ENCODE data around the gene C3orf20.

C3orf20 gene

GRCh38 chr3:14634763-14635400 is 40.1 kb upstream of the C3orf20 start:
- WGBS, 2 experiments, result 93 to 96% methylated on average over 3 to 4 of the region's 4 CpGs
- no peaks in the 10 kb centered on the region for H3K9me3 ChIP-seq (ENCODE audit: control insufficient read depth, low read length)
- H3K27me3 ChIP-seq (ENCODE audit: control insufficient read depth, insufficient read depth, low read length, poor library complexity, severe bottlenecking), result no peaks in the 10 kb centered on the region
- H3K36me3 ChIP-seq (ENCODE audit: control insufficient read depth, insufficient read depth, low read length), result no peaks in the 10 kb centered on the region
- H3K4me3 ChIP-seq (ENCODE audit: insufficient read depth, low read depth, low read length), result no peak overlapping the region
- H3K4me1 ChIP-seq (ENCODE audit: control insufficient read depth, insufficient read depth, low read length), result no peaks in the 10 kb centered on the region
- H3K27ac ChIP-seq (ENCODE audit: insufficient read depth, low read depth, low read length, poor library complexity, severe bottlenecking), result no peak overlapping the region

GRCh38 chr3:14636496-14637087 is 38.3 kb upstream of the C3orf20 start:
- no peaks in the 10 kb centered on the region for H3K4me1 ChIP-seq (ENCODE audit: control insufficient read depth, insufficient read depth, low read length)
- no peaks in the 10 kb centered on the region for H3K27me3 ChIP-seq (ENCODE audit: control insufficient read depth, insufficient read depth, low read length, poor library complexity, severe bottlenecking)
- H3K4me3 ChIP-seq (ENCODE audit: insufficient read depth, low read depth, low read length), result no peak overlapping the region
- 81 to 83% methylated on average over 4 of the region's 4 CpGs for WGBS, 2 experiments
- no peak overlapping the region for H3K27ac ChIP-seq (ENCODE audit: insufficient read depth, low read depth, low read length, poor library complexity, severe bottlenecking)
- H3K36me3 ChIP-seq (ENCODE audit: control insufficient read depth, insufficient read depth, low read length), result no peaks in the 10 kb centered on the region
- no peaks in the 10 kb centered on the region for H3K9me3 ChIP-seq (ENCODE audit: control insufficient read depth, low read length)

GRCh38 chr3:14640157-14640562 is 34.8 kb upstream of the C3orf20 start:
- Histone ChIP-seq H3K36me3 (ENCODE audit: control insufficient read depth, insufficient read depth, low read length) (no peaks in the 10 kb centered on the region), H3K4me3 (ENCODE audit: insufficient read depth, low read depth, low read length) (no peak overlapping the region), H3K27ac (ENCODE audit: insufficient read depth, low read depth, low read length, poor library complexity, severe bottlenecking) (no peak overlapping the region), H3K9me3 (ENCODE audit: control insufficient read depth, low read length) (no peaks in the 10 kb centered on the region), H3K27me3 (ENCODE audit: control insufficient read depth, insufficient read depth, low read length, poor library complexity, severe bottlenecking) (no peaks in the 10 kb centered on the region), H3K4me1 (ENCODE audit: control insufficient read depth, insufficient read depth, low read length) (no peaks in the 10 kb centered on the region)
- 80% methylated on average over 10 of the region's 10 CpGs for WGBS, 2 experiments

DNA sequence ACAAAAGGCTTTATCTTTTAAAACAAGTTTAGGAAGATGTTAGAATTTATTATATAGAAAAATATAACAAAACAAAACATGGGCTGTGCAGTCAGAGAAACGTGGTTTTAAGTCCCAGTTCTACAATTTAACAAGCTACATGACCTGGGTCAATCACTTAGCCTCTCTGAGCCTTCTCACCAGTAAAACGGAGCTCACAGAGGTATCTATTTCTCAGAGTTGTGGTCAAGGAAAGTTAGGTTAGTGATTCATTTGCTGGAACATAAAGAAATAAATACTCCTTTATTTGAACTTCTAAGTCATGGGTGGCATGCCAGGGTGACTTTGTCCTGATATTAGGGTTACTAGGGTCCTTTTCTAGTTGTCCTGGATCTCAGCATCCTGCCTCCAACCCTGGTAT is 34.2 kb upstream of the C3orf20 start:
- Histone ChIP-seq H3K4me1 (ENCODE audit: control insufficient read depth, insufficient read depth, low read length) (no peaks in the 10 kb centered on the region), H3K27me3 (ENCODE audit: control insufficient read depth, insufficient read depth, low read length, poor library complexity, severe bottlenecking) (no peaks in the 10 kb centered on the region), H3K4me3 (ENCODE audit: insufficient read depth, low read depth, low read length) (no peak overlapping the region), H3K36me3 (ENCODE audit: control insufficient read depth, insufficient read depth, low read length) (no peaks in the 10 kb centered on the region), H3K27ac (ENCODE audit: insufficient read depth, low read depth, low read length, poor library complexity, severe bottlenecking) (no peak overlapping the region), H3K9me3 (ENCODE audit: control insufficient read depth, low read length) (no peaks in the 10 kb centered on the region)
- 59 to 65% methylated on average over 2 of the region's 2 CpGs for WGBS, 2 experiments

DNA sequence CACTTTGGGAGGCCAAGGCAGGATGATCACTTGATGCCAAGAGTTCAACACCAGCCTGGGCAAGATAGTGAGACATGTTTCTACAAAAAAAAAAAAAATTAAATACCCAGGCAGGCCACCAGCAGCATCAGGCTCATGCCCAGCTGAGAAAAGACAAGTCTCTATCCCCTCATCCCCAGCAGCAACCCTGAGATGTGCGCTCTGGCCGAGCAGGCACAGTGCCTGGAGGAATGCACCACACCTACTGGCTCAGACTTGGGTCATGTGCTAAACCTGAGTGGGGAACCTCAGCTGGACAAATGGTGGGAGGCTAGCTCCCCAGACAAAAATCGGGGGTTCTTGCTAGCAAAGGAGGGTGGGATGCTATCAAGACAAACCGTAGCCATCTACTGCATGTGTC is 33.6 kb upstream of the C3orf20 start:
- no peak overlapping the region for H3K27ac ChIP-seq (ENCODE audit: insufficient read depth, low read depth, low read length, poor library complexity, severe bottlenecking)
- H3K4me3 ChIP-seq (ENCODE audit: insufficient read depth, low read depth, low read length), result no peak overlapping the region
- no peaks in the 10 kb centered on the region for H3K27me3 ChIP-seq (ENCODE audit: control insufficient read depth, insufficient read depth, low read length, poor library complexity, severe bottlenecking)
- WGBS, 2 experiments, result 91% methylated on average over 4 of the region's 4 CpGs
- no peaks in the 10 kb centered on the region for H3K9me3 ChIP-seq (ENCODE audit: control insufficient read depth, low read length)
- H3K36me3 ChIP-seq (ENCODE audit: control insufficient read depth, insufficient read depth, low read length), result no peaks in the 10 kb centered on the region
- H3K4me1 ChIP-seq (ENCODE audit: control insufficient read depth, insufficient read depth, low read length), result no peaks in the 10 kb centered on the region

- Histone ChIP-seq H3K36me3 (ENCODE audit: control insufficient read depth, insufficient read depth, low read length) (no peaks in the 10 kb centered on the region), H3K9me3 (ENCODE audit: control insufficient read depth, low read length) (no peaks in the 10 kb centered on the region), H3K4me1 (ENCODE audit: control insufficient read depth, insufficient read depth, low read length) (no peaks in the 10 kb centered on the region), H3K27me3 (ENCODE audit: control insufficient read depth, insufficient read depth, low read length, poor library complexity, severe bottlenecking) (peaks cover 7% of the 10 kb centered on the region), H3K27ac (ENCODE audit: insufficient read depth, low read depth, low read length, poor library complexity, severe bottlenecking) (no peak overlapping the region), H3K4me3 (ENCODE audit: insufficient read depth, low read depth, low read length) (no peak overlapping the region)
- WGBS, 2 experiments, result 88 to 94% methylated on average over 5 of the region's 5 CpGs
Measured at GRCh38 chr3:14645453-14645852, 29.5 kb upstream of the C3orf20 start.

- H3K4me3 ChIP-seq (ENCODE audit: insufficient read depth, low read depth, low read length), result no peak overlapping the region
- H3K27ac ChIP-seq (ENCODE audit: insufficient read depth, low read depth, low read length, poor library complexity, severe bottlenecking), result no peak overlapping the region
- WGBS, 2 experiments, result 93 to 94% methylated on average over 6 of the region's 6 CpGs
- no peaks in the 10 kb centered on the region for H3K36me3 ChIP-seq (ENCODE audit: control insufficient read depth, insufficient read depth, low read length)
- H3K9me3 ChIP-seq (ENCODE audit: control insufficient read depth, low read length), result no peaks in the 10 kb centered on the region
- H3K27me3 ChIP-seq (ENCODE audit: control insufficient read depth, insufficient read depth, low read length, poor library complexity, severe bottlenecking), result peaks cover 7% of the 10 kb centered on the region
- H3K4me1 ChIP-seq (ENCODE audit: control insufficient read depth, insufficient read depth, low read length), result no peaks in the 10 kb centered on the region
Measured at GRCh38 chr3:14646131-14646573, 28.8 kb upstream of the C3orf20 start.

DNA sequence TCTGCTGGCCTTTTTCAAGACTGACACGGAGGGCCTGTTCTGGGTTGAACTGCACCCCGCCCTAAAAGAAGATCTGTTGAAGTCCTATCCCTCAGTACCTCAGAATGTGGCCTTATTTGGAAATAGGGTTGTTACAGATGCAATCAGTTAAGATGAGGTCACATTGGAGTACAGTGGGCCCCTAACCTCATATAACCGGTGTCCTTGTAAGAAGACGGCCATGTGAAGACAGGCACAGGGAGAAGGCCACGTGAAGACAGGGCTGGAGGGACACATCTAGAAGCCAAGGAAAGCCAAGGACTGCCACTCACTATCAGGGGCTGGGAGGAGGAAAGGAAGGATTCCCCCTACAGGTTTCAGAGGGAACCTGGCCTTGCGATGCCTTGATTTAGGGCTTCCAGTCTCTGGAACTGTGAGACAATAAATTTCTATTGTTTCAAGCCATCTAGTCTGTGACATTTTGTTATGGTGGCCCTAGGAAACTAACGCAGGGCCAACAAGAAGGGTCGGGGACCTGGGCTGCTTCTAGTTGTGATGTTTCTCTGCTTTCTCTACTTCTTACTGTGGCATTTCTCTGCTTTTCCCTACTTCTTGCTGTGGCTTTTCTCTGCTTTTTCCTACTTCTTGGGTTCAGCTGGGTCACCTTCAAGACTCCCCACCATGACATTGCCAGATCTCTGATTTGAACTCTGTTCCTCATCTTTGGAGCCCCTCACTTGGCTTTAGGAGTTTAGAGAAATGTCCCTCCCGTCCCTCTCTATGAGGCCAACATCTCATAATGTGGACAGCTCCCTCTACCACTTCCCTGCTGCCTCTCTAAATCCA is 28.1 kb upstream of the C3orf20 start:
- no peaks in the 10 kb centered on the region for H3K4me1 ChIP-seq (ENCODE audit: control insufficient read depth, insufficient read depth, low read length)
- no peak overlapping the region for H3K27ac ChIP-seq (ENCODE audit: insufficient read depth, low read depth, low read length, poor library complexity, severe bottlenecking)
- H3K4me3 ChIP-seq (ENCODE audit: insufficient read depth, low read depth, low read length), result no peak overlapping the region
- peaks cover 7% of the 10 kb centered on the region for H3K27me3 ChIP-seq (ENCODE audit: control insufficient read depth, insufficient read depth, low read length, poor library complexity, severe bottlenecking)
- WGBS, 2 experiments, result 79 to 80% methylated on average over 9 of the region's 9 CpGs
- no peaks in the 10 kb centered on the region for H3K9me3 ChIP-seq (ENCODE audit: control insufficient read depth, low read length)
- H3K36me3 ChIP-seq (ENCODE audit: control insufficient read depth, insufficient read depth, low read length), result no peaks in the 10 kb centered on the region

DNA sequence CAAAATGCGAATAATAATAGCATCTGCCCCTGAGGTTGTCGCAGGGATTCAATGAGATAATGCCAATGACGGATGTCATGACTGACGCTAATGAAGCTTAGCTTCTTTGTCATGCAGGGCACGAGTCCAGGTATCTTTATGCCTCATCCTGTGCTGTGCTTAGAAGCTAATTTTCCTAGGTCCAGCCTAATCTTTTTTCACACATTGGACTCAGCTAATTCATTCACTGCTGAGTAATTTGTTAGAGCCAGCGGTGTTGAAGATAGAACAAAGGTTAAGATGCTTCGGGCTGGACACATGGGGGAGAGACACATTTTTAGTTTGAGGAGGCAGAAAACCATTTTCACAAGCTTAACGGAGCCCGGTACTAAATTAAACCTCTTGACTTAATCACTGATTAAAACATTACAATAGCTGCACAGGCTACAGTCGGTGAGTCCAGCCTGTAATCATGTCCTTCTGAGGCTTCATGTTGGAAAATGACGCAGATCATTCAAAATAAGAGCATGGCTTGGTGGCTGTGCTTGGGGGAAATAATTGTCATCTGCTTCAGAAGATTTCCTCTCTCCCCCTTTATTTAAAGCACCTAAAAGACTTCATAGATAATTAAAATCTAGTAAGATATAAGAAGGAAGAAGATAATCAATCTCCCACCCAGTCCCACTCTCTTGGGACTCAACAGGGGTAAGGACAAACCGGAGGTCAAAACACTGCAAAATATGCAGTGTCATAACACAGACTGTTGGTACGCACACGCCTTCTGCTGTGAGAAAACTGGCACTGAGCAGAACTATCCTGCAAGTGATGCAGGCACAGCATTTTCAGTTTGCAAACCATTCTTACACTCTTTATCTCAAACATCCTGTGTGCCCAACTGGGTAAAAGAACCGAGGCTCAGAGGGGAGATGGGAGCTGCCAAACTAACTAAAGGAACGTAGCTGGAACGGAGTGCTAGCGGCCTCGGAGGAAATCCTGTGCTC is 26.7 kb upstream of the C3orf20 start:
- Histone ChIP-seq H3K4me3 (ENCODE audit: insufficient read depth, low read depth, low read length) (no peak overlapping the region), H3K4me1 (ENCODE audit: control insufficient read depth, insufficient read depth, low read length) (no peaks in the 10 kb centered on the region), H3K36me3 (ENCODE audit: control insufficient read depth, insufficient read depth, low read length) (no peaks in the 10 kb centered on the region), H3K27ac (ENCODE audit: insufficient read depth, low read depth, low read length, poor library complexity, severe bottlenecking) (no peak overlapping the region), H3K9me3 (ENCODE audit: control insufficient read depth, low read length) (no peaks in the 10 kb centered on the region), H3K27me3 (ENCODE audit: control insufficient read depth, insufficient read depth, low read length, poor library complexity, severe bottlenecking) (peaks cover 7% of the 10 kb centered on the region)
- 89 to 91% methylated on average over 19 of the region's 19 CpGs for WGBS, 2 experiments
